ENCODE results near the gene CSK.

DNA sequence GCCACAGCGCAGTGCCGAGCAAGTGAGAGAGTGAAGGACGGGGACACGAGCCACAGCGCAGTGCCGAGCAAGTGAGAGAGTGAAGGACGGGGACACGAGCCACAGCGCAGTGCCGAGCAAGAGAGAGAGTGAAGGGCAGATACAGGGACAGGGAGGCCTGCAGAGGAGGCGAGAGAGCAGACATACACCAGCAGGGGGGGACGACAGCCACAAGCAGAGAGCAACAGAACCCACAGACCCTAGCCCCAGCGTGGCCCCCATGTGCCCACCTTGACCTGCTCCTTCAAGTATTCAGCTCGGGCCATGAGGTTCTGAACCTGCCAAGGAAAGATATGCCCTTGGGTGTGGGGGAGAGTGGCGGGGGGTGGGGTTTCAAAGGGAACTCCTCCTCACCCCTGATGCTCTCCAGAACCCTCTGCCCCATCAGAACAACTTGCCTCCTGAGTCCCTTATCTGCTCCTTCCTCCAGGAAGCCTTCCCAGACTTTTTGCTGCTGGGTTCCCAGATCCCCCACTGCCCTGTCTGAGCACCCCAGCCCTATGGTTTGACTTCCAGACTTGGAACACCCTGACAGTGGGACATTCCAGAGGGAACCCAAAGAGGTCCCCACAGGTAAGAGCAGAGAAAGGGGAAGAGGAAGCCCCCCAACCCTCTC, 55.7 kb downstream of the CSK start:
- TF ChIP-seq, protein P1, sequence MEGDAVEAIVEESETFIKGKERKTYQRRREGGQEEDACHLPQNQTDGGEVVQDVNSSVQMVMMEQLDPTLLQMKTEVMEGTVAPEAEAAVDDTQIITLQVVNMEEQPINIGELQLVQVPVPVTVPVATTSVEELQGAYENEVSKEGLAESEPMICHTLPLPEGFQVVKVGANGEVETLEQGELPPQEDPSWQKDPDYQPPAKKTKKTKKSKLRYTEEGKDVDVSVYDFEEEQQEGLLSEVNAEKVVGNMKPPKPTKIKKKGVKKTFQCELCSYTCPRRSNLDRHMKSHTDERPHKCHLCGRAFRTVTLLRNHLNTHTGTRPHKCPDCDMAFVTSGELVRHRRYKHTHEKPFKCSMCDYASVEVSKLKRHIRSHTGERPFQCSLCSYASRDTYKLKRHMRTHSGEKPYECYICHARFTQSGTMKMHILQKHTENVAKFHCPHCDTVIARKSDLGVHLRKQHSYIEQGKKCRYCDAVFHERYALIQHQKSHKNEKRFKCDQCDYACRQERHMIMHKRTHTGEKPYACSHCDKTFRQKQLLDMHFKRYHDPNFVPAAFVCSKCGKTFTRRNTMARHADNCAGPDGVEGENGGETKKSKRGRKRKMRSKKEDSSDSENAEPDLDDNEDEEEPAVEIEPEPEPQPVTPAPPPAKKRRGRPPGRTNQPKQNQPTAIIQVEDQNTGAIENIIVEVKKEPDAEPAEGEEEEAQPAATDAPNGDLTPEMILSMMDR (conservative IDR thresholded peaks at IDR 0.05; ENCODE audit: low read depth, low read length), result no peak; the same call in 1 of the 2 replicates
- TF ChIP-seq EZH2 (IDR thresholded peaks at IDR 0.05; ENCODE audit: borderline replicate concordance, low read depth, low read length, poor library complexity, severe bottlenecking), result no peak
